Measurements from ENCODE around the gene XPO4.

XPO4 gene

GRCh38 chr13:20728579-20729311 is 173.8 kb downstream of the XPO4 start:
- no peak for DNase-seq
- TF ChIP-seq GATA1 (IDR thresholded peaks at IDR 0.05; ENCODE audit: low read depth, low read length) (no peak), POLR2A (IDR thresholded peaks at IDR 0.05; ENCODE audit: low read length) (no peak)

GRCh38 chr13:20727856-20728255 is 174.7 kb downstream of the XPO4 start:
- peak in 1 of 2 experiments; percentile 13 for DNase-seq
- TF ChIP-seq POLR2A (IDR thresholded peaks at IDR 0.05; ENCODE audit: low read length): no peak
- TF ChIP-seq GATA1 (IDR thresholded peaks at IDR 0.05; ENCODE audit: low read depth, low read length): no peak

All from erythroblast (primary cell).